Fibroblast of villous mesenchyme (primary cell): ENCODE results near the gene OPN4. TPM values are rescaled to one million over a fixed set of nuclear protein-coding genes. Genes with fewer than 3 reads are reported as not detected.
A peak's percentile ranks its signal among the peaks of the same experiment; 100 is the strongest.

Source experiments
- DNase-seq: peaks from one replicate; pipeline ENCODE4 v3.0.0-alpha.2; 2010; ENCODE audit warnings: low read depth
- H3K4me3 ChIP-seq: 2 replicates; pipeline ENCODE4 v1.5.1; 2011; ENCODE audit warnings: low read depth, mild to moderate bottlenecking, low read length
- CTCF ChIP-seq: IDR thresholded peaks from 2 replicates; pipeline ENCODE4 v1.5.1; 2012; ENCODE audit warnings: low read depth, mild to moderate bottlenecking, low read length; ENCODE audit not compliant: insufficient read depth
- total RNA-seq: library from RNA; depleted of rRNA; stranded (reverse); fragments of >200 nt; gene quantifications from 2 replicates; pipeline ENCODE4 v1.2.3, GENCODE V29; 2012

OPN4 gene
- total RNA-seq, 1 donor, result not detected

GRCh38 chr10:86685893-86686632, 31.7 kb downstream of the OPN4 start:
- no peak for TF ChIP-seq CTCF
- H3K4me3 ChIP-seq, result no peak overlapping the region
- DNase-seq, result no peak

DNA sequence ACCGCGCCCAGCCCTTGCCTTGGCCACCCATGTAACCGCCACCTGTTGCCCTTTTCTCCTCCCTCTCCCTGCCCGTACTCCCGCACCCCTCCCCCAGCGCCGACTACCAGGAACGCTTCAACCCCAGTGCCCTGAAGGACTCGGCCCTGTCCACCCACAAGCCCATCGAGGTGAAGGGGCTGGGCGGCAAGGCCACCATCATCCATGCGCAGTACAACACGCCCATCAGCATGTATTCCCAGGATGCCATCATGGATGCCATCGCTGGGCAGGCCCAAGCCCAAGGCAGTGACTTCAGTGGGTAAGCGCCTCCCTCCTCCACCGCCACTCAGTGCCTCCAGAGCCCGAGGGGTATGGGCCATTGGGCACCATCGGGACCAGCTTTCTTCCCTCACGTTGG, 32.6 kb downstream of the OPN4 start:
- DNase-seq, result no peak
- no peak for TF ChIP-seq CTCF
- H3K4me3 ChIP-seq, result no peak overlapping the region

DNA sequence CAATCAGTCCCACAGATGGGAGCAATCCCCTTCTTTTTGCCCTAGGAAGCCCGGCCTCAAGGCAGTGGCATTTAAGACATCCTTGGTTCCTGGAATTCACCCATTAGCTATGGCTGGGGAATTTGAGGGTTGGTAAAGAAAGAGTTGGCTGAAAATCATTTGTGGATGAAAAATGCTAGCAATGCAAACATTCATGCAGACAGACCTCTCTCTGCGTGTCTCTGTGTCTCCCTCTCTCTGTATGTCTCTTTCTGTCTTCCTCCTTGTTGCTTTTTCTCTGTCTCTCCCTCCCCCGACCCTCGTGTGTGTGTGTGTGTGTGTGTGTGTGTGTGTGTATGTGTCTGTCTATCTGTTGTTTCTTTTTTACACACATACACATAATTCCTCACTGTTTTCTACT, 33.4 kb downstream of the OPN4 start:
- no peak overlapping the region for H3K4me3 ChIP-seq
- TF ChIP-seq CTCF, result no peak
- peak; percentile 57 for DNase-seq

- peak; percentile 73 for DNase-seq
Observed at GRCh38 chr10:86688398-86688921, 34.1 kb downstream of the OPN4 start.

GRCh38 chr10:86689146-86689545, 34.8 kb downstream of the OPN4 start:
- DNase-seq, result no peak
- no peak overlapping the region for H3K4me3 ChIP-seq
- no peak for TF ChIP-seq CTCF

More at GRCh38 chr10:86688398-86688921, 34.1 kb downstream of the OPN4 start:
- no peak overlapping the region for H3K4me3 ChIP-seq
- TF ChIP-seq CTCF, result peak; percentile 83

DNA sequence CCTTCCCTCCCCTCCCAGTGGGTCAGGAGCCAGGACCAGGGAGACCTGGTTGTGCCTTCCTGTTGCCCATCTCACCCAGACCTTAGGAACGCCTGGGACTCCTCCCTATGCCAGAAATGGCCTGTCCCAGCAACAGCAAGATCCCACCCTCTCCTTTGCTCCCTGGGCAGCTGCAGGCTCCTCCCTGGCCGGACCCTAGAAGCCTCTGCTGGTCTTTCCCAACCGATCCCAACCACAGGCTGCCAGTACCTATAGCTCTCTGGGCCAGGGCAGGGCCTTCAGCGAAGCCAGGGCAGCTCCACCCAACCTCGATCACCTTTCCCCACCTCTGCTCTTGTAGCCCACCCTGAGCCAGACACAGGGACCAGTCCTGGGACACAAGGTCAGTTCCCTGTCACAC, 35.9 kb downstream of the OPN4 start:
- no peak for DNase-seq
- no peak overlapping the region for H3K4me3 ChIP-seq
- TF ChIP-seq CTCF, result no peak
